Suprapubic skin (tissue), 3 donors: Measurements from ENCODE around the gene ZNF185.

Experiments
- POLR2AphosphoS5 ChIP-seq, 3 donors: sonication (generic); formaldehyde crosslinking; IDR thresholded peaks; one replicate each; pipeline ENCODE4 v1.6.1; 2017; ENCODE audit warnings: antibody characterized with exemption in 3 of 3
- TF ChIP-seq, protein P1 (sequence below), 2 donors: fragments of 200-600 bp in 1 of 2; fragments of 450-650 bp in 1 of 2; sonication (generic) in 1 of 2; IDR thresholded peaks; one replicate each; pipeline ENCODE4 v1.5.1; 2016 to 2019; ENCODE audit warnings: antibody characterized with exemption in 2 of 2, mild to moderate bottlenecking in 1 of 2, moderate library complexity in 1 of 2

DNA sequence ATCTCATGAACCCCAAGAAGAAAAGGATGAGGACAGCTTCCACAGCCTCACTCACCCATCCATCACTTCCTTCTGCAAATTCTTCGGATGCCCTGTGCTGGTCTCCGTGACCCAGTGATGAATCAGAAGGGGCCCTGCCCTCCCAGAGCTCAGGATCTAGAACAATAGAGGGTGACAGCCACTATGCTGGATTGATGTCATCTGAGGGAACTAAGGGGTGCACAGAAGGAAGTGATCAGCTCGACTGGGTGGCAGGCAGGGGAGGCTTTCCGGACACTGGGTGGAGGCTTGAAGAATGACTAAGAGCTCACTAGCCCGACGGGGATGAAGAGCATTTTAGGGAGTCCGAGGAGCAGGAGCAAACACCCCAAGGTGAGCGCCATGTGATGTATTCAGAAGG lies 1.4 kb upstream of the ZNF185 start:
- TF ChIP-seq, protein P1, sequence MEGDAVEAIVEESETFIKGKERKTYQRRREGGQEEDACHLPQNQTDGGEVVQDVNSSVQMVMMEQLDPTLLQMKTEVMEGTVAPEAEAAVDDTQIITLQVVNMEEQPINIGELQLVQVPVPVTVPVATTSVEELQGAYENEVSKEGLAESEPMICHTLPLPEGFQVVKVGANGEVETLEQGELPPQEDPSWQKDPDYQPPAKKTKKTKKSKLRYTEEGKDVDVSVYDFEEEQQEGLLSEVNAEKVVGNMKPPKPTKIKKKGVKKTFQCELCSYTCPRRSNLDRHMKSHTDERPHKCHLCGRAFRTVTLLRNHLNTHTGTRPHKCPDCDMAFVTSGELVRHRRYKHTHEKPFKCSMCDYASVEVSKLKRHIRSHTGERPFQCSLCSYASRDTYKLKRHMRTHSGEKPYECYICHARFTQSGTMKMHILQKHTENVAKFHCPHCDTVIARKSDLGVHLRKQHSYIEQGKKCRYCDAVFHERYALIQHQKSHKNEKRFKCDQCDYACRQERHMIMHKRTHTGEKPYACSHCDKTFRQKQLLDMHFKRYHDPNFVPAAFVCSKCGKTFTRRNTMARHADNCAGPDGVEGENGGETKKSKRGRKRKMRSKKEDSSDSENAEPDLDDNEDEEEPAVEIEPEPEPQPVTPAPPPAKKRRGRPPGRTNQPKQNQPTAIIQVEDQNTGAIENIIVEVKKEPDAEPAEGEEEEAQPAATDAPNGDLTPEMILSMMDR (IDR thresholded peaks at IDR 0.05) = no peak
- TF ChIP-seq POLR2AphosphoS5 (IDR thresholded peaks at IDR 0.05) = no peak
